Epithelial cell of esophagus (primary cell): ENCODE results near the gene TIAM1.

Experiments used
- DNase-seq: peaks from one replicate; pipeline ENCODE4 v3.0.0; 2010; ENCODE audit warnings: low read depth
- H3K4me3 ChIP-seq: 2 replicates; pipeline ENCODE4 v1.5.1; 2011; ENCODE audit warnings: mild to moderate bottlenecking, low read length, control low read depth
- CTCF ChIP-seq: IDR thresholded peaks from 2 replicates; pipeline ENCODE4 v1.5.1; 2011; ENCODE audit warnings: low read depth, mild to moderate bottlenecking, low read length, control low read depth, inconsistent platforms; ENCODE audit not compliant: insufficient read depth; ENCODE audit errors: missing control alignments

The TIAM1 gene

DNA sequence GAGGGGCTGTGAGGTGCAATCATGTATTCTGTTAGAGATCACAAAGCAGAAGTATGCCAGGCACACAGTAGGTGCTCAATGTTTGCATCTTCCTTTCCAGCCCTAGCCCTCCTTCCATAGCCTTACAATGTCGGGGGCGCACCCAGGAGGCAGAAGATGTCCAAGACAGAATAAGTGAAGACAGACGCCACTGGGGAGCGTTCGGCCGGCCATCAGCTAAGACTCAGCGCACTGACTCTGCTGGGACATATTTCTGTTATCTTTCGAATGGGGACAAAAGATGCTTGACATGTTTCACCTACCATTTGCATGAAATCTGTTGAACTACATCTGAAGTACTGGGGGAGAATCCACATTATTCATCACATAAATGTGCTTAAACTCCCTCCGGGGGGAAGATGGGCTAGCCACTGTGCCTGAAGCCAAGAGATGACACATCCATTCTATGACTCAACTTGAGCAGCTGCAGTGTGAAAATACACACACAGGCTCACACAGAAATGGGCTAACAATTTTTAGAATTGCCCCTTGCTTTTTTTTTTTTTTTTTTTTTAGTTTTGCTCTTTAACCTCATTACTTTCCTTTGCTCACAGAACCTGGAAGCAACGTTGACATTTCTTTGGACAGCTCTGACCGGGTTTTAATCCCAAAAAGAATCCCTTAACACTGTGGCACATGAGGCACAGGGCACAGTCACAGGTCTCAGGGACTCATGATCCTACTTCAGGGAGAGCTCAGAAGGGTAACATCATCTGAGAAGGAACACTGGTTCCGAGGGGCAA is 7.9 kb downstream of the TIAM1 start:
- peak; percentile 91 for DNase-seq
- no peak overlapping the region for H3K4me3 ChIP-seq
- TF ChIP-seq CTCF: no peak

- DNase-seq: peak; percentile 42
- TF ChIP-seq CTCF: no peak
- no peak overlapping the region for H3K4me3 ChIP-seq
Measured at GRCh38 chr21:31334648-31335121, 9.4 kb downstream of the TIAM1 start.

DNA sequence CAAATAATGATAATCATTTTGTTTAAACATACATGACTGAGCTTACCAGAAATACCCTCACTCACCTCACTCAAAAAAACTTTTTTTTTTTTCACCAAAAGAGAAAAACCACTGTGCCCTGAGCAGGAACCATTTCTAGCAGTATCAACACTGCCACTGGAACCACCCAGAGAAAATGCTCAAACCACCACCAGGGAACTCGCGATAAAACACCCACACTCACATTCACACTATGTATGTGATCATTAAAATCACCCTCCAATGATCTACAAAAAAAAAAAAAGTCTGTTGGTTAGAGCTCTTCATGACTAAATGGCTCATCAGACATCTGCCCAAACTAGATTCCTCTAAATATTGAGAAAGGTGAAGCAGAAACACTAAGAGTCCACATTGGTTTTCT is 11.5 kb downstream of the TIAM1 start:
- no peak for DNase-seq
- no peak overlapping the region for H3K4me3 ChIP-seq
- no peak for TF ChIP-seq CTCF

GRCh38 chr21:31331231-31331630 is 12.8 kb downstream of the TIAM1 start:
- no peak for DNase-seq
- no peak for TF ChIP-seq CTCF
- no peak overlapping the region for H3K4me3 ChIP-seq

GRCh38 chr21:31330144-31330483 is 13.9 kb downstream of the TIAM1 start:
- no peak for DNase-seq
- no peak for TF ChIP-seq CTCF
- H3K4me3 ChIP-seq: no peak overlapping the region

GRCh38 chr21:31329456-31330143 is 14.5 kb downstream of the TIAM1 start:
- no peak for TF ChIP-seq CTCF
- DNase-seq: no peak
- H3K4me3 ChIP-seq: no peak overlapping the region
